Heart left ventricle (tissue), 16 donors: Measurements from ENCODE around the gene GTF2H4. TPM values are rescaled to one million over a fixed set of nuclear protein-coding genes. Genes with fewer than 3 reads are reported as not detected.

ENCODE experiments used
- ATAC-seq, 4 donors: fragments of 200-7000 bp; cut with Tn5 transposase; one replicate each; pipeline ENCODE4 v1.9.1; 2020 to 2022; ENCODE audit warnings: moderate library complexity in 4 of 4, mild to moderate bottlenecking in 3 of 4, moderate number of reproducible peaks in 1 of 4
- DNase-seq, 5 donors: peaks; one replicate each; pipeline ENCODE4 v3.0.0-alpha.2; 2020
- H3K27ac ChIP-seq, 12 donors: fragments of 200-600 bp; sonication (generic) in 4 of 12; one replicate each; pipeline versions ENCODE4 v1.5.0 to v1.8.0; 2016 to 2022; ENCODE audit warnings: mild to moderate bottlenecking in 2 of 12
- H3K27me3 ChIP-seq, 9 donors: fragments of 200-600 bp; sonication (generic) in 2 of 9; one replicate each; pipeline versions ENCODE4 v1.5.1 to v1.8.0; 2016 to 2022; ENCODE audit warnings: mild to moderate bottlenecking in 3 of 9
- H3K36me3 ChIP-seq, 9 donors: fragments of 200-600 bp; sonication (generic) in 2 of 9; one replicate each; pipeline versions ENCODE4 v1.5.0 to v1.8.0; 2018 to 2022; ENCODE audit warnings: mild to moderate bottlenecking in 2 of 9
- H3K4me1 ChIP-seq, 12 donors: fragments of 200-600 bp; sonication (generic) in 4 of 12; one replicate each; pipeline versions ENCODE4 v1.5.0 to v1.8.0; 2016 to 2022; ENCODE audit warnings: mild to moderate bottlenecking in 3 of 12
- H3K4me3 ChIP-seq, 12 donors: fragments of 200-600 bp; sonication (generic) in 4 of 12; one replicate each; pipeline versions ENCODE4 v1.5.0 to v1.8.0; 2017 to 2022; ENCODE audit warnings: mild to moderate bottlenecking in 9 of 12, moderate library complexity in 4 of 12
- H3K9me3 ChIP-seq, 12 donors: fragments of 200-600 bp; sonication (generic) in 4 of 12; one replicate each; pipeline versions ENCODE4 v1.5.0 to v1.8.0; 2016 to 2022; ENCODE audit warnings: mild to moderate bottlenecking in 1 of 12
- POLR2A ChIP-seq, 2 donors: fragments of 450-650 bp; IDR thresholded peaks; one replicate each; pipeline ENCODE4 v1.6.1; 2017; ENCODE audit warnings: antibody characterized with exemption in 2 of 2, mild to moderate bottlenecking in 2 of 2, moderate library complexity in 2 of 2
- WGBS, 4 donors: extraction: QIAGEN DNeasy Blood & Tissue Kit in 2 of 4; methylation state at CpG; one replicate each; pipeline versions ENCODE4 v1.1.5 to v1.1.7; 2013 to 2018; 5-methylcytosine and 5-hydroxymethylcytosine counted together
- intact Hi-C, 10 donors: fragments of 100-400 bp; cut with DNase I; formaldehyde crosslinking; loops; one replicate each; pipeline versions ENCODE4 v1.11.1 to v1.14.2; 2022
- polyA plus RNA-seq, 2 donors: library from polyadenylated mRNA; stranded (reverse); fragments of 200-250 nt; gene quantifications; one replicate each; pipeline ENCODE4 v1.2.3, GENCODE V29; 2013
- total RNA-seq, 9 donors: library from RNA; depleted of rRNA in 2 of 9; stranded (reverse); fragments of >200 nt in 2 of 9; fragmentation: NEBNext Ultra II Directional in 3 of 9; extraction: Animal tissue kit (Norgen Biotek cat#: 25700) in 3 of 9; gene quantifications; one replicate each; pipeline versions ENCODE4 v1.1.0 to v1.2.4, GENCODE V29; 2016 to 2023
- TF ChIP-seq, protein P1 (sequence below), 12 donors: fragments of 200-600 bp; sonication (generic) in 4 of 12; IDR thresholded peaks; one replicate each; pipeline versions ENCODE4 v1.5.0 to v1.8.0; 2018 to 2022; ENCODE audit warnings: antibody characterized with exemption in 12 of 12, mild to moderate bottlenecking in 5 of 12
- donor health status: ischemic (EF 13 %, LVEDD 7.1; RV severe dilation, severe dysfunction).
- donor health status: healthy with polysubstance abuse.
- donor health status: DM: no; HTN: yes; CAD: no.
- donor health status: DM: no; HTN: no; CAD: no.
- donor health status: ischemic (EF 25% LVEDD 6.9; RV normal size, moderate dysfunction).
- donor health status: ischemic (EF 25% LVEDD 5.7; RV mildly dilated, moderate dysfunction).
- donor health status: healthy.
- donor health status: DM: yes; HTN: yes; CAD: no.
- donor health status: ischemic (EF 35%, LVEDD 5.7; RV mildly dilated, moderate dysfunction).
- donor health status: nonischemic (EF 11% LVEDD 7.7; RV severe dilation, severe dysfunction).
- donor health status: DM: yes; HTN: yes; CAD: no.
- donor health status: PGD.
- donor health status: ischemic (EF 29% LVEDD 5.4; RV normal size, mild dysfunction).
- donor health status: nonischemic (EF 23%, LVEDD 6.1; RV moderate dilation, normal function).

GTF2H4 gene
- total and polyA plus RNA-seq, 11 donors, result 4.2 to 22.4 (median 14.7) TPM

- TF ChIP-seq, protein P1, sequence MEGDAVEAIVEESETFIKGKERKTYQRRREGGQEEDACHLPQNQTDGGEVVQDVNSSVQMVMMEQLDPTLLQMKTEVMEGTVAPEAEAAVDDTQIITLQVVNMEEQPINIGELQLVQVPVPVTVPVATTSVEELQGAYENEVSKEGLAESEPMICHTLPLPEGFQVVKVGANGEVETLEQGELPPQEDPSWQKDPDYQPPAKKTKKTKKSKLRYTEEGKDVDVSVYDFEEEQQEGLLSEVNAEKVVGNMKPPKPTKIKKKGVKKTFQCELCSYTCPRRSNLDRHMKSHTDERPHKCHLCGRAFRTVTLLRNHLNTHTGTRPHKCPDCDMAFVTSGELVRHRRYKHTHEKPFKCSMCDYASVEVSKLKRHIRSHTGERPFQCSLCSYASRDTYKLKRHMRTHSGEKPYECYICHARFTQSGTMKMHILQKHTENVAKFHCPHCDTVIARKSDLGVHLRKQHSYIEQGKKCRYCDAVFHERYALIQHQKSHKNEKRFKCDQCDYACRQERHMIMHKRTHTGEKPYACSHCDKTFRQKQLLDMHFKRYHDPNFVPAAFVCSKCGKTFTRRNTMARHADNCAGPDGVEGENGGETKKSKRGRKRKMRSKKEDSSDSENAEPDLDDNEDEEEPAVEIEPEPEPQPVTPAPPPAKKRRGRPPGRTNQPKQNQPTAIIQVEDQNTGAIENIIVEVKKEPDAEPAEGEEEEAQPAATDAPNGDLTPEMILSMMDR (IDR thresholded peaks at IDR 0.05), result no peak
- no peak for TF ChIP-seq POLR2A (IDR thresholded peaks at IDR 0.05)
- Histone ChIP-seq H3K9me3 (no peaks in the 10 kb centered on the region), H3K27ac (peak overlapping the region; percentile 85 to 98 (median 93)), H3K36me3 (peaks cover 0 to 61% (median 53%) of the 10 kb centered on the region in 9 donors), H3K27me3 (no peaks in the 10 kb centered on the region), H3K4me1 (peaks cover 0 to 26% (median 22%) of the 10 kb centered on the region in 12 donors), H3K4me3 (peak overlapping the region in 11 of 12 donors; percentile 38 to 92 (median 68))
- intact Hi-C loops, result loop anchor here in 9 of 10 donors (1.0 to 10.0 kb wide), 13 partner anchors 30 to 280 kb away; partner anchors contain the start of gene DDR1 (in 1 of the 9)
- DNase-seq, result no peak
- peak in 1 of 4 donors; percentile 11 for ATAC-seq
- WGBS, 4 donors, result 38 to 44% (median 42%) methylated on average over 17 of the region's 17 CpGs
These were observed 7.0 kb downstream of the GTF2H4 start for GRCh38 chr6:30914854-30915590.

- no peaks in the 10 kb centered on the region for H3K9me3 ChIP-seq
- peaks cover 0 to 26% (median 22%) of the 10 kb centered on the region in 12 donors for H3K4me1 ChIP-seq
- intact Hi-C loops, result loop anchor here in 9 of 10 donors (1.0 to 10.0 kb wide), 11 partner anchors 31 to 279 kb away; partner anchors contain the start of gene DDR1 (in 1 of the 9)
- WGBS, 4 donors, result 14 to 20% (median 18%) methylated on average over 5 of the region's 5 CpGs
- H3K27ac ChIP-seq, result peak overlapping the region in 11 of 12 donors; percentile 91 to 98 (median 93)
- H3K36me3 ChIP-seq, result peaks cover 0 to 61% (median 53%) of the 10 kb centered on the region in 9 donors
- TF ChIP-seq POLR2A (IDR thresholded peaks at IDR 0.05), result no peak
- TF ChIP-seq, protein P1 (IDR thresholded peaks at IDR 0.05), result peak; percentile 35 to 82 (median 64)
- peak overlapping the region in 4 of 12 donors; percentile 65 to 92 (median 70) for H3K4me3 ChIP-seq
- H3K27me3 ChIP-seq, result no peaks in the 10 kb centered on the region
- DNase-seq, result peak in 1 of 5 donors; percentile 27
- ATAC-seq, result peak; percentile 23 to 51 (median 38)
These were observed 7.6 kb downstream of the GTF2H4 start for GRCh38 chr6:30915591-30915946.

DNA sequence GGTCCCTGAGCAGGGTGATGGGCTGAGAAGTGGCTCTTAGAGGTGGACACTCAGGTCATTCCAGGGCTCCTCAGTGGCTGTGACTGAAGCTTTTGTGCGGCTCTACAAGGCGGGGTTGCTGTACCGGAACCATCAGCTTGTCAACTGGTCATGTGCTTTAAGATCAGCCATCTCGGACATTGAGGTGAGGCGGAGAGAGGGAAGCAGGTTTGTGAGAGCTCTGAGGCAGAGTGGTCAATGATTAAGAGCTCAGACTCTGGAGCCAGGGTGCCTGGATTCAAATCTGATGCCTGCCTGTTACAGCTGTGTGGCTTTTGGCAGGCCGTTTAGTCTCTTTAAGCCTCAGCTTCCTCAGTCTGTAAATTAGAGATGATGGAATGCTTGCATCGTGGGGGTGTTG is 9.0 kb downstream of the GTF2H4 start:
- TF ChIP-seq POLR2A (IDR thresholded peaks at IDR 0.05), result no peak
- TF ChIP-seq, protein P1 (IDR thresholded peaks at IDR 0.05), result no peak
- Histone ChIP-seq H3K9me3 (no peaks in the 10 kb centered on the region), H3K4me3 (no peak overlapping the region), H3K27ac (no peak overlapping the region), H3K27me3 (no peaks in the 10 kb centered on the region), H3K36me3 (peaks cover 0 to 61% (median 56%) of the 10 kb centered on the region in 9 donors), H3K4me1 (peaks cover 0 to 26% (median 22%) of the 10 kb centered on the region in 12 donors)
- DNase-seq (no peak), ATAC-seq (no peak)
- intact Hi-C loops, result loop anchor here in 5 of 10 donors (2.0 to 10.0 kb wide), 7 partner anchors 125 to 278 kb away; no protein-coding TSS in a partner anchor
- 89 to 97% (median 93%) methylated on average over 7 of the region's 7 CpGs for WGBS, 4 donors

GRCh38 chr6:30917487-30917886 is 9.5 kb downstream of the GTF2H4 start:
- TF ChIP-seq, protein P1 (IDR thresholded peaks at IDR 0.05), result no peak
- no peak for TF ChIP-seq POLR2A (IDR thresholded peaks at IDR 0.05)
- Histone ChIP-seq H3K27me3 (no peaks in the 10 kb centered on the region), H3K9me3 (no peaks in the 10 kb centered on the region), H3K4me1 (peaks cover 0 to 26% (median 22%) of the 10 kb centered on the region in 12 donors), H3K27ac (no peak overlapping the region), H3K4me3 (no peak overlapping the region), H3K36me3 (peaks cover 0 to 62% (median 59%) of the 10 kb centered on the region in 9 donors)
- intact Hi-C loops, result loop anchor here in 5 of 10 donors (2.0 to 10.0 kb wide), 7 partner anchors 125 to 277 kb away; no protein-coding TSS in a partner anchor
- ATAC-seq, result no peak
- DNase-seq, result no peak
- 87 to 96% (median 92%) methylated on average over 8 of the region's 8 CpGs for WGBS, 4 donors
